AG09309 (cell line): ENCODE measurements around the gene MX1.

Source experiments
- DNase-seq: peaks from one replicate; pipeline ENCODE4 v3.0.0-alpha.2; 2010; ENCODE audit warnings: low read depth
- H3K4me3 ChIP-seq: 2 replicates; pipeline ENCODE4 v1.5.1; 2011; ENCODE audit warnings: mild to moderate bottlenecking, low read depth, low read length, moderate library complexity; ENCODE audit not compliant: control insufficient read depth
- CTCF ChIP-seq: IDR thresholded peaks from 2 replicates; pipeline ENCODE4 v1.5.1; 2011; ENCODE audit warnings: mild to moderate bottlenecking, low read depth, low read length, inconsistent platforms; ENCODE audit not compliant: insufficient read depth, control insufficient read depth; ENCODE audit errors: missing control alignments

MX1 gene

DNA sequence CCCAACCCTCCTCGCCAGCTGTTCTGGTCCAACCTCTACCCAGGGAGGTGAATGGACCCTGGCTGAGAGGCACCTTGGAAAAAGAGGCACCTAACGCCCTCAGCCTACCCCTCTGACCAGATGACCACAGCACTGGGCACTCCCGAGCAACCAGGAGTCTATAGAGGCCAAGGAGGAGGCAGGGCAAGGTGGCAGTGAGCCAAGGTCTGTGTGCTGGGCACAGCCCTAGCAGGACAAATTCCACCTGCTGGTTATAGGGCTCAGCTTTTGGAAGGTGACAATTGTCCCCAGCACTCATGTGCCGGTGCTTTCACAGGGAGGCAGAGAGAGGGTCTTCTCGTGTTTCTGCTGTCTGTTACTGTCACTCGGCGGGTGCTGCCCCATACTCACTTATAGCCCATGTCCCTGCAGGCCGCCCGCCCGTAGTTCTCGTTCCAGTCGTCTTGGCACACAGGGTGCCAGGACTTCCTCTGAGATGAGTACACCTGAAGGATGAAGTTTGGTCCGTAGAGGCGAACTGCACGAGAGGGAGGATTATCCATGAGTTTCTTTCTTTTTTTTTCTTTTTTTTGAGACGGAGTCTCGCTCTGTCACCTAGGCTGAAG is 54.1 kb downstream of the MX1 start:
- no peak for TF ChIP-seq CTCF
- DNase-seq = no peak

DNA sequence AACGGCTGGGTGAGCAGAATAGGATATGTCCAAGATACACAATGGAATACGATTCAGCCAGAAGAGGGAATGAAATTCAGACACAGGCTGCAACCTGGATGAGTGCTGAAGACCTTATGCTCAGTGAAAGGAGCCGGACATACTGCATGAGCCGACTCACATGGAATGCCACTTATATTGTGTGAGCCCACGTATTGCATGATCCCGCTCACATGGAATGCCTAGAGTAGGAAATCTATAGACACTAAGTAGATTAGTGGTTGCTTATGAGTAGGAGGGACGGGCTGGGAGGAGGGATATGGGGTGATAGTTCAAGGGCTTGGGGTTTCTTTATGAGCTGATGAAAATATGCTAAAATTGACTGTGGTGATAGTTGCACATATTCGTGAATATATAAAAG is 55.2 kb downstream of the MX1 start:
- TF ChIP-seq CTCF = no peak
- no peak for DNase-seq
- no peak overlapping the region for H3K4me3 ChIP-seq

More for the DNA sequence above, 54.1 kb downstream of the MX1 start:
- no peak overlapping the region for H3K4me3 ChIP-seq

- no peak for DNase-seq
- H3K4me3 ChIP-seq = no peak overlapping the region
- TF ChIP-seq CTCF = no peak
These were observed 56.3 kb downstream of the MX1 start for GRCh38 chr21:41482301-41482700.

GRCh38 chr21:41482980-41483379 is 56.9 kb downstream of the MX1 start:
- no peak for TF ChIP-seq CTCF
- H3K4me3 ChIP-seq = no peak overlapping the region
- no peak for DNase-seq

GRCh38 chr21:41483415-41483814 is 57.4 kb downstream of the MX1 start:
- TF ChIP-seq CTCF = no peak
- H3K4me3 ChIP-seq = no peak overlapping the region
- no peak for DNase-seq

GRCh38 chr21:41483973-41484372 is 57.9 kb downstream of the MX1 start:
- H3K4me3 ChIP-seq = no peak overlapping the region
- no peak for TF ChIP-seq CTCF
- no peak for DNase-seq

DNA sequence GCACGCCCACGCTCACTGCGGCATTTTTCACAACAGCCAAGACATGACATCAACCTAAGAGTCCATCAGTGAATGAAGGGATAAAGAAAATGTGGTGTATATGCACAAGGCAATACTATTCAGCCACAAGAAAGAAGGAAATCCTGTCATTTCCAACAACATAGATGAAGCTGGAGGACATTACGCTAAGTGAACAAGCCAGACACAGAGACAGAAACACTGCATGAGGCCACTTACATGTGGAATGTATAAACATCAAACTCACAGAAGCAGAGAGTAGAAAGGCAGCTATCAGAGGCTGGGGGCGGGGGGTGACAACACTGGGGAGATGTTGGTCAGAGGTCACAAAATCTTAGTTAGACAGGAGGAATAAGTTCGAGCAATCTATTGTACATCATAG is 61.0 kb downstream of the MX1 start:
- H3K4me3 ChIP-seq = no peak overlapping the region
- DNase-seq = no peak
- no peak for TF ChIP-seq CTCF
